HL-60 (cell line): ENCODE results near the gene ARL5B.

Experiments used
- DNase-seq, 2 experiments: peaks; one replicate each; pipeline ENCODE4 v3.0.0-alpha.2; 2010 to 2020; ENCODE audit warnings: low read depth in 1 of 2, low spot score in 1 of 2
- H3K27ac ChIP-seq: fragments of 250-450 bp; sonication (Bioruptor Pico); replicated peaks from 2 replicates; pipeline ENCODE4 v1.5.1; 2020; ENCODE audit warnings: mild to moderate bottlenecking, moderate library complexity
- H3K27me3 ChIP-seq: fragments of 250-450 bp; sonication (Bioruptor Pico); 2 replicates; pipeline ENCODE4 v1.5.1; 2021; ENCODE audit warnings: mild to moderate bottlenecking, moderate library complexity; ENCODE audit not compliant: insufficient read depth, poor library complexity, severe bottlenecking
- H3K4me3 ChIP-seq: replicated peaks from 2 replicates; pipeline ENCODE4 v1.5.1; 2011; ENCODE audit warnings: mild to moderate bottlenecking, control low read depth, low read length; ENCODE audit not compliant: insufficient read depth
- GABPA ChIP-seq: IDR thresholded peaks from 2 replicates; pipeline ENCODE4 v1.6.1; 2012; ENCODE audit warnings: low read depth
- POLR2AphosphoS5 ChIP-seq: IDR thresholded peaks from 2 replicates; pipeline ENCODE4 v1.6.1; 2012; ENCODE audit warnings: low read depth
- SPI1 ChIP-seq: IDR thresholded peaks from 2 replicates; pipeline ENCODE4 v1.6.1; 2012; ENCODE audit warnings: low read depth, mild to moderate bottlenecking, borderline replicate concordance
- TF ChIP-seq, protein P1 (sequence below): IDR thresholded peaks from 2 replicates; pipeline ENCODE4 v1.6.1; 2012; ENCODE audit warnings: low read depth; ENCODE audit not compliant: insufficient replicate concordance
- TF ChIP-seq, protein P2 (sequence below): IDR thresholded peaks from one replicate; pipeline ENCODE4 v1.5.1; 2011; ENCODE audit warnings: low read length, control low read depth, inconsistent platforms; ENCODE audit not compliant: insufficient read depth

The ARL5B gene

DNA sequence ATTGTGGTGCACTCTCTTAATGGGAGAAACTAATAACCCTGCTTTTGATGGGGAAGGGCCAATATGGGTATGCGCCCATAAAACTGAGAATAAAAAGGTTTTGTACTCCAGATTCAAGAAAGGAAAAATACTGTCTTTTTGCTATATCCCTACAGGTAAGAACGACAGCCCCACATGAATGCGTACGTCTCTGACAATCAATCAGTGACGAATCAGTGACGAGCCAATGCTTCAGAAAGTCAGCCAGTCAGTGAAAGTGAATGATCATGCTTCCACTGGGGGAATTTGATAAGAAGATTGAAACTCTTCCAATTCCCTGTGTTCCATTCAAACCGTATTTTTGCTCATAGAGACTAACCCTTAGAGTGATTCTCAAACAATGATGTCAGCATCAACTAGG is 26.3 kb downstream of the ARL5B start:
- Histone ChIP-seq H3K27ac (no peak overlapping the region), H3K4me3 (no peak overlapping the region), H3K27me3 (no peaks in the 10 kb centered on the region)
- TF ChIP-seq, protein P1, sequence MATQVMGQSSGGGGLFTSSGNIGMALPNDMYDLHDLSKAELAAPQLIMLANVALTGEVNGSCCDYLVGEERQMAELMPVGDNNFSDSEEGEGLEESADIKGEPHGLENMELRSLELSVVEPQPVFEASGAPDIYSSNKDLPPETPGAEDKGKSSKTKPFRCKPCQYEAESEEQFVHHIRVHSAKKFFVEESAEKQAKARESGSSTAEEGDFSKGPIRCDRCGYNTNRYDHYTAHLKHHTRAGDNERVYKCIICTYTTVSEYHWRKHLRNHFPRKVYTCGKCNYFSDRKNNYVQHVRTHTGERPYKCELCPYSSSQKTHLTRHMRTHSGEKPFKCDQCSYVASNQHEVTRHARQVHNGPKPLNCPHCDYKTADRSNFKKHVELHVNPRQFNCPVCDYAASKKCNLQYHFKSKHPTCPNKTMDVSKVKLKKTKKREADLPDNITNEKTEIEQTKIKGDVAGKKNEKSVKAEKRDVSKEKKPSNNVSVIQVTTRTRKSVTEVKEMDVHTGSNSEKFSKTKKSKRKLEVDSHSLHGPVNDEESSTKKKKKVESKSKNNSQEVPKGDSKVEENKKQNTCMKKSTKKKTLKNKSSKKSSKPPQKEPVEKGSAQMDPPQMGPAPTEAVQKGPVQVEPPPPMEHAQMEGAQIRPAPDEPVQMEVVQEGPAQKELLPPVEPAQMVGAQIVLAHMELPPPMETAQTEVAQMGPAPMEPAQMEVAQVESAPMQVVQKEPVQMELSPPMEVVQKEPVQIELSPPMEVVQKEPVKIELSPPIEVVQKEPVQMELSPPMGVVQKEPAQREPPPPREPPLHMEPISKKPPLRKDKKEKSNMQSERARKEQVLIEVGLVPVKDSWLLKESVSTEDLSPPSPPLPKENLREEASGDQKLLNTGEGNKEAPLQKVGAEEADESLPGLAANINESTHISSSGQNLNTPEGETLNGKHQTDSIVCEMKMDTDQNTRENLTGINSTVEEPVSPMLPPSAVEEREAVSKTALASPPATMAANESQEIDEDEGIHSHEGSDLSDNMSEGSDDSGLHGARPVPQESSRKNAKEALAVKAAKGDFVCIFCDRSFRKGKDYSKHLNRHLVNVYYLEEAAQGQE, result no peak
- TF ChIP-seq SPI1, result no peak
- TF ChIP-seq, protein P2, sequence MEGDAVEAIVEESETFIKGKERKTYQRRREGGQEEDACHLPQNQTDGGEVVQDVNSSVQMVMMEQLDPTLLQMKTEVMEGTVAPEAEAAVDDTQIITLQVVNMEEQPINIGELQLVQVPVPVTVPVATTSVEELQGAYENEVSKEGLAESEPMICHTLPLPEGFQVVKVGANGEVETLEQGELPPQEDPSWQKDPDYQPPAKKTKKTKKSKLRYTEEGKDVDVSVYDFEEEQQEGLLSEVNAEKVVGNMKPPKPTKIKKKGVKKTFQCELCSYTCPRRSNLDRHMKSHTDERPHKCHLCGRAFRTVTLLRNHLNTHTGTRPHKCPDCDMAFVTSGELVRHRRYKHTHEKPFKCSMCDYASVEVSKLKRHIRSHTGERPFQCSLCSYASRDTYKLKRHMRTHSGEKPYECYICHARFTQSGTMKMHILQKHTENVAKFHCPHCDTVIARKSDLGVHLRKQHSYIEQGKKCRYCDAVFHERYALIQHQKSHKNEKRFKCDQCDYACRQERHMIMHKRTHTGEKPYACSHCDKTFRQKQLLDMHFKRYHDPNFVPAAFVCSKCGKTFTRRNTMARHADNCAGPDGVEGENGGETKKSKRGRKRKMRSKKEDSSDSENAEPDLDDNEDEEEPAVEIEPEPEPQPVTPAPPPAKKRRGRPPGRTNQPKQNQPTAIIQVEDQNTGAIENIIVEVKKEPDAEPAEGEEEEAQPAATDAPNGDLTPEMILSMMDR, result no peak
- TF ChIP-seq GABPA, result no peak
- TF ChIP-seq POLR2AphosphoS5, result no peak
- DNase-seq, result no peak

GRCh38 chr10:18687195-18687594 is 28.0 kb downstream of the ARL5B start:
- no peaks in the 10 kb centered on the region for H3K27me3 ChIP-seq

DNA sequence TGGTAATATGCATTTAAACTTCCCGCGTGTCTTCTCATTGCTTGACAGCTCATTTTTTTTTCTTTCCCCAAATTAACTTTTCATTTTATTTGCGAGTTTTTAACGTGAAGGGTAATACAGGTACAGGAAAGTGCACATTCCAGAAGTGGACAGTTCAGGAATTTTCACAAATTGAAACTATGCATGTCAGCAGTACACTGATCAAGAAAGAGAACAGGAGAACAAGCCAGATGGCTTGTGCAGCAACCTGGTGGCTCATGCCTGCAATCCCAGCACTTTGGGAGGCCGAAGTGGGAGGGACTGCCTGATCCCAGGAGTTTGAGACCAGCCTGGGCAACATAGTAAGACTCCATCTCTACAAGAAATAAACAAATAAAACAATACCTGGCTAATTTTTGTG is 28.5 kb downstream of the ARL5B start:
- H3K4me3 ChIP-seq, result no peak overlapping the region
- no peak for TF ChIP-seq POLR2AphosphoS5
- TF ChIP-seq, protein P1, result no peak
- TF ChIP-seq, protein P2, result no peak
- TF ChIP-seq GABPA, result no peak
- no peak for TF ChIP-seq SPI1
- H3K27ac ChIP-seq, result no peak overlapping the region
- no peak for DNase-seq
- H3K27me3 ChIP-seq, result no peaks in the 10 kb centered on the region

More at GRCh38 chr10:18687195-18687594, 28.0 kb downstream of the ARL5B start:
- Histone ChIP-seq H3K27ac (no peak overlapping the region), H3K4me3 (no peak overlapping the region)
- TF ChIP-seq GABPA (no peak), SPI1 (no peak), POLR2AphosphoS5 (no peak)
- TF ChIP-seq, protein P2, result no peak
- TF ChIP-seq, protein P1, result no peak
- DNase-seq, result no peak
